ENCODE measurements around the gene PDE4B.

The PDE4B gene

DNA sequence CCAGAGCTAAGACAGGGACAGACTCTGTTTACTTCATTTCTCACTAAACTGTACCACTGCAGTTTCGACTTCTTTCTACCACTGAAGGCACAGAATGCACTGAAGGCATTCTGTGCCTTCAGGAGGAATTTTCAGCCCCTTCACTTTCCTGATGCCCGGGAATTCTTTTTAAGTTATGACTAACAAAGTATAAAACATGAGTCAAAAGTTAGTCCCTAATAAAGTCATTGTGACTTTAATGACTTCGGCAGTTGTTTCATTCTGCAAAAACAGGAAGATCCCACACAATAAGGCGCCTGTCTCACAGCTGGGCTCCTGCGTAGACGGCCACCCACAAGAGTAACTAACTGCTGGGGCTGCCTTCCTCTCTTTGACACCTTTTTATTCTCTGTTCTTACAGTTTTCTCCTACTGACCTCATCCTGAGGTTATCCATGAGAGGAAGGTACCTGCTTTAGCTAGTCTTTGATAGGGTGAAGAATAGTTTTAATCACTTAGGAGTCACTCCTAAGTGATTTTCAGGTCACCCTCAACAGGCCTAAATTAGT is 557.4 kb downstream of the PDE4B start:
- DNase-seq, result no peak

DNA sequence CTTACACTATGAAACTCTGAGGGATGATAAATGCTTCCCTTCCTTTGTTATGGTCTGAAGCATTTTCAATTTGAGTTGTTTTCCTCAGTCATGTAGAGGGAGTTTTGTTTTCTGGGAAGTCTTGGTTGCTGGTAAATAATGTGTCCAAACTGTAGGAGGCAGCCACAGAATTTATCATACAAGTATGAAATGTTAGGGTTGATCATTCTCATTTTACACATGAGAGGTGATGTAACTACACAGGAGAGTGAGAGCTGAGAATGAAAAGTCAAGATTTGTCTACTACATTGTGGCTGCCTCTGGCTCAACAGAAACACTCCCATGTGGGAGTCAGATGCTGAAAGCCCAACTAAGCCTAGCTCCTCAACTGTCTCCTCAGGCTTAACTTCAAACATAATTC is 558.8 kb downstream of the PDE4B start:
- DNase-seq, result no peak

DNA sequence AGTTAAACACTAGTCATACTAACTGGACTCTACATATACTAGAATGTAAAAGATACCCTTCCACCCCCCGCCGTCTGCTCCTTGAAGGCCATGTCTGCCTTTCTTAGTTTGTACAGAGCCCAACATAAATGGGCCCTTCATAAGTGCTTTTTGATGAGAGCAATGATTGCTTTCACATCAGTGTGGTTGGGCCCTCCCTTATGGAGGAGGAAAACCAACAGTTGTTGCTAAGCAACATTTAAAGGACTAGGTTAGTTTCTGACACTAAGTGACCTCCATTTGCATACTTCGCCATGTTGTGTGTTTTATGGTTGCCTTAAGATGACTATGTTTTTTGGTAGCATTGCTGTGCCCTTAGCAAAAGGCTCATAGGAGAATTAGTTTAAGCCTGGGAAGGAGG is 559.2 kb downstream of the PDE4B start:
- DNase-seq, result no peak

DNA sequence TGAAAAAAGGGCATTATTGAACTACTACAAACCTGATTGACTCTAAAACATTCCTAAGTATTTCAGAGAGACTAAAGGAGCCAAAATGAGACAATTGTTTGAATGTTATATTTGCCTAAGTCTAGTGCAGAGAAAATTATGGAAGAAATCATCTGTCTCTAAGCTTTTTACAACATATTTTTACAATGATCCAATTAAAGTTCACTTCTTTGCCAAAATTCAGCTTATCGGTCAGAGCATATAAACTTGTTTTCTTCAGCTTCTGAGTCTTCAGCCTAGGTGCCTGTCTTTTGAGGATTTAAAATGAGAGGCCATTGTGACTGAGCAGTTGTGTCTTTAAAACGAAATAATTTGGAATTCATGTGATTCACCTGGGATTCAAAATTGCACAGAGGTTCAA is 560.1 kb downstream of the PDE4B start:
- no peak for DNase-seq

DNA sequence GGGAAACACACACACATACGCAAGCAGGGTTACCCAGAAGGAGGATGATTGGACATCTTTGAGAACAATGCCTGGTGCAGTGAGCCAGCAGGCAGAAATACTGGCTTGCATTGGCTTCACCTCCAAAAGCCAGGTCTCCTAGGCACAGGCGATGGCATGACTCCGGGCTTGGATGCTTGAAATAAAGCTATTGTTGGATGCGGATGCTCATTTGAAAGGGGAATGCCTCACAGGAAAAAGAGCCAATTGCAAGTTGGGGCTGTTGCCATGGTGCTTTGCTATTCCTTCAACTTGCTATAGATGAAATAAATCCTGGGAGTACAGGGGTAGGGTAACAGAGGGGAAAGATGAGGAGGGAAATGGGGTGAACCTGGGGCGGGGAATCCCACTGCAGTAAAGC is 560.6 kb downstream of the PDE4B start:
- DNase-seq, result no peak

DNA sequence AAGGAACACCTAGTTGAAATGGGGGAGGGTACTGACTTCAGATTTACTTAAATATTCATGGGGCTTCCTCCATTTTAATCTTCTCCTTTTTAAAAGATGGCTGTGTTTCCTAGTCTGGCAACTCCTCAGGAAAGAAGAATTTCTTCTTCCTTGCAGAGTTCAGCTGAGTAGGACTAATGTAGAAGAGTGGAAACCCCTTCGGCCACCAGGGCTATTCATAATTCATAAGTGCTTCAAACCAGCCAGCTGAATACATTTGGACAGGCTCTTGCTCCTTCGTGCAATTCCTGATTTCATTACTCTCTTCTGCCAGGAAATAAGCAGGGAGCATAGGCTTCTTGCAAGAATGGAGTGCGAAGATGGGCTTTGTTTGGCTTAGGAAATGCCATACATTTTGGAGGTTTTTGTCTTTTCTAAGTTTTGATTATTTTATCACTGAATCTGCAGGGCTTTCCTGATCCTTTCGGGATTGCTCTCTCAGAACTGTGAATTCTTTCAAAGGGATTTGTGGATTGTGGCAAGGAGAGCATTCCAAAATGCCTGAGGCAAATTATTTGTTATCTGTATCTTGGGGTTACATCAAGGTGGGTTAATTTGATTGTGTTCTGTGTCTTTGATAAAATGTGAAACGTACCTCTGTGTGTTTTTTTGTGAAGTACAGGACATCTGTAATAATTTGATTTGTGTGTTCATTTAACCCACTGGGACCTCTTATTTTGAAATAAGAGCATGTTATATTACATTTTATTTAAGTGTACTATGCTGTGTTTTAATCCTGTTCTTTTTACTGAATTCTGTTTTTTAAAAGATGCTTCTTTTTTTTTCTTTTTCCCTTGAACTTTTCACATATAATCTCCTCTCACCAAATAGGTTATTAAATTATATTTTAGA is 561.9 kb downstream of the PDE4B start:
- no peak for DNase-seq

DNA sequence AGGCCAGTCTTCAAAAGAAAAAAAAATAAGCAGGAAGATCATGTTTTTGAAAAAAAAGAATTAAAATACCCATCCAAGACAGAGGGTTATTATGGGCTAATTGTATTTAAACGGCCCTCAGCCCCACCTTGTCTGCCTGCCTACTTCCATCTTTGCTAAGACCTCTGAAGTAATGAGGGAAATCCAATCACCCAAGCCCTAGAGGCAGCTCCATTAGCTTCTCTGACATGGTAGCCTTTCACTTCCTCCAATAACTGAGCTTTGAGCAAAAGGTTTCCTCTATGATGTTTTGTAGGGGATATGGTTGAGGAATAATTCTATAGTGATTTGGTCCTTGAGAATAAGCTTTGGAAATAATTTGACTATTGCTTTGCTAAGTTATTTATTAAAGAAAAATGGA is 563.1 kb downstream of the PDE4B start:
- no peak for DNase-seq

DNA sequence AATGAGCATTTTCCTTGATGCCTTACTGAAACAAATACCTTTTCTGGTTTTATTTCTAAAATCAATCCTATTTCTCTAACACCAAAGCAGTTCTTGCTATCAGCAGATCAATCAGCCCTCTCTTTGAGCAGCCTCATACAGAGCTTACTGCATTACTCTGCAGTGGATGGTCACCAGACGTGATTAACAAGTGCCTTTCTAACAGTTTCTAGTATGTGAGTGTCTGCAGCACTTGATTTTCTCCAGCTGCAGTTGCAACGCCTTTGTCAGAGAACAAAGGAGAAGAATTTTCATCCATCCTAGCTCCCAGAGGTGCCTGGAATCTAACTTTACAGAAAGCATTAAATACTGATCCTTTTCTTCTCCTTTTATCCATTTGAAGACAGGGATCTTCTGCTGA is 563.9 kb downstream of the PDE4B start:
- no peak for DNase-seq

DNA sequence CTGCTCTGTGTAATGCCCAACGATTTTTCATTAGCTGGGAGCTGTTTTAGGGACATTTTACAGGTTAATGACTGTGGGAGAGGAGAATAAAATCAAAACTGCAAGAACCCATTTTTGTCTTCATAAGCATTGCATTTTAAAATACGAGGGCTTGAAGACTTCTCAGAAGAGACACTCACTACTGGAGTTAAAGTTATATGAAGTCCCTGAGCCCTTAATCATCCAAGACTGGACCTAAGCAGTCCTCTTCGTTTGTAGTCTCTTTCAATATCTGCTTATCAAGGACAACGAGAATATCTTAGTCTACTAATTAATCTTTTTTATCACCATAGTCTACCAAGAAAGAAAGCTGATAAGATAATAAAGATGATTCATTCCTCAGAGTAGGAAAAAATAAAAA is 564.3 kb downstream of the PDE4B start:
- DNase-seq, result no peak

DNA sequence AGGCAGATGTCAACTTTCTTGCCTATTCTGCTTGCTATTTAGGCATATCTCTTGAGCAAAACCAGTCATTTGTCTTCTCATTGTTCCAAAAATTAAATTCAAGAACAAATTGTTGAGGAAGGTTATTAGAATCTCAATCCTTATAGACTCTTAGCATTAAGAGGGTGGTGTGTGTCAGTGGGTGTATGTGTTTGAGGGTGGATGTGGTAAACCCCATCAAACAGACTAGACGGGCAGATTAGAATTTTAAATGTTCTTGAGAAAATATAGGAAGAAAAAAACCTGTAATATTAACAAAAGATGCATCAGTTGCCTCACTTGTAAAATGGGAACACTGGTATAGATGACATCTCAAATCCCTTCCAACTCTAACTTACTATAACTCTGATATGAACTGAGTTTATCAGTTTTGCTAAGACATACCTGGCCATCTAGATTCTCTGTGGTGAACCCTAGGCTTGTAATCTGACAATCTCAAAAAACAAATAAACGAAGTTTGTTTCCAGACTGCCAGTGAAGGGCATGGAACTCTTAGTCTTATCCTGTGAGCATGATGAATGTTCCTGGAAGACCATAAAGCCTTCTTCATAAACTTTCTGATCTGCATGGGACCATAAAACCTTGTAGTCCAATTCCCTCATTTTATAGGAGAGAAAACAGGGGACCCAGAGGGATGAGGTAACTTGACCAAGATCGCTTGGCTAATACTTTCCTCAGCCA is 564.9 kb downstream of the PDE4B start:
- DNase-seq, result no peak

DNA sequence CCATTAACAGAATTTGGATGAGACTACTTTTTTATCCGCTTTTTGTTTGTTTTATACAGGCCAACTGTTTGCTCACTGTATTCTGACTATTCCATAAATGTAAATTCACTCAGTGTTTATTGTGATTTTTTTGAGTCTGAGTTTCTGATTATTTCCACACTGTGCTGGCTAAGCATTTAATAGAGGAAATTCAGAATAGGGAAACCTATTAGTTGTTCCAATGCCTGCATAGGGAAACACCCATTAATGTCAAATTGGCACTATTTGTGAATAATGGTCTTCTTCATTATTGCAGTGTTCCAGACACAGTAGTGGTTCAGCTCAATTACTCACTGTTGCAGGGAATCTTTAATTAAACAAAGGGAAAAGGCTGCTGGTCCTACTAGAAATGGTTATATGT is 566.6 kb downstream of the PDE4B start:
- DNase-seq, result no peak

DNA sequence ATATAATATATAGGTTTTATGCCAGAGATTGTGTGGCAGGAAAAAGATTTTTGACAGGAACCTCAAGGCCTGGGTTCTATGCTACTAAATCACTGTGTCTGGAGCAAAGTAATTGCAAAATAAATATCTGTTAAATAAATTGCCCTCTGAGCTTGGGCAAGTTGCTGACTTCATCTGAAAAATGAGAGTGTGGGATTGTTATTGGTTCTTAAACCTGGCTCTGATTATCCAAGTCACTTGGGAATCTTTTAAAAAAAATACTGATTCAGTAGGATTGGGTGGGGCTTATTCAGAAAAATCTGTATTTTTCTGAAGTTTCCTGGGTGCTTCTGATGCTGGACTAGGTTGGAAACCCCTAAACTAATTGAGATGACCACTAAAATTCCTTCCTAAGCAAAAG is 567.1 kb downstream of the PDE4B start:
- no peak for DNase-seq

DNA sequence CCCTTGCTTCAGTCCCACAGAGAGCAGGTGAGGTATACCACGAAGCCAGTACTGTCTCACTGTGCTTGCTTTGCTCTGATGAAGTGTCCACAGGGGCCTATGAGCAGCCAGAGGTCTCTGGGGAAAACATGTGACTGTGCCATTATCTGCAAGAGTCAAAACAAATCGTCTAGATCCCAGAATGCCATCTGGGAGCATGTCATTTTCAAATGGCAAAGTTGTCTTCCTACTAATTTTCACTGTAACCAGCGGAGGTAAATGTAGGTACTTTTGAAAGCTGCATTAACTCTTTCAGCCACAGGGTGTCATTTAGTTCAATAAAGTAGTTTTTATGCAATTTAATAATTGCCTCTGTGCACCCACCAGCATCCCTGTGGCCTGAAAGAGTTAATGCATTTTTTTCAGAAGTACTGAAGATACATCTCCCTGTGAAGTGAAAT is 567.6 kb downstream of the PDE4B start:
- no peak for DNase-seq

DNA sequence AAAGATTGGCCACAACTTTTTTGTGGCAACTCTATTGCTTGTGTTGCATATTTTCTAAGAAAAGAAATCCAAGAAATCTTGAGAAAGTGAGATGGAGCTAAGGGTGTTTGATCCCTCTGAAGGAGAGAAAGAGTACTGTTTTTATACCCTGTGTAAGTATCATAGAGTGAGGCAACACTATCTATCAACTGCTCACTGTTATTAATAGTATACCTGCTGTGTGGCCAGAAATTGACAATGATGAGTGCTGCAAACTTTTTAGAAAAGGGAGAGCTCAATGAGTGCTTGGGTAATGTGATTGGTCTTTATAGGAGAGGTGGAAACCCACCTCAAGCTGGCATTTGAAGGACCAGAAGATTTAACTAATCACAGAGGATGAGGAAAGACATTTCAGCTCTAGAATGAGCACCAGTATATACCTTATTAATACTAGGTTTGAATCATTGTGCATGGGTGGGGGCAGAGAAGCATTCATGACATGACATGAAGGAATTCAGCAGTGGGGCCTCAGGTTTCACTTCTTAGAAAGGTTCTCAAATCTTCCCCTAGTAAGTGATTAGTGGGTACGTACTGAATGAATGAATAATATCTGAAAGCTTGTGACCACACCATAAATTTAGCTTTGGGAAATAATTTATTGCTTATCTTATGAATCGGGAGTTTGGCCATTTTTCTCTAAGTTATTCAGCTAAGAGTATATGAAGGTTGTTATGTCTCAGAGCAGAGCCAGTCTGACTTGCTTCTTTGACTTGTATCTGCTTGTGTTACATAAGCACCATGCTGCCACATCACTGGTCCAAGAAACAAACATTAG is 572.1 kb downstream of the PDE4B start:
- no peak for DNase-seq

DNA sequence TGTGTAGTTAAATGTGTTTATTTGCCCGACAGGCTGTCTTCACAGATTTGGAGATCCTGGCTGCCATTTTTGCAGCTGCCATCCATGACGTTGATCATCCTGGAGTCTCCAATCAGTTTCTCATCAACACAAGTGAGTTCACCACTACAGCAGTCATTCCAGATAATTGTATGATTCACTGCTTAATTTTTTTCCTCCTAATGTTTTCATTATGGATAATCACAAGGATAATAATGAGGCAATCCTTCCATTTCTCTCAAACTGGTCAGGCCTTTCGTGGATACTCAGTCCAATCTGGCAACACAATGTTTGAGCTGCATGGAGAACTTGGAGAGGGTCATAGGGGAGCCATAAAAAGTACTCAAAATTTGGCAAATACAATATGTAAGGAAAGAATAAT is 572.9 kb downstream of the PDE4B start:
- no peak for DNase-seq

DNA sequence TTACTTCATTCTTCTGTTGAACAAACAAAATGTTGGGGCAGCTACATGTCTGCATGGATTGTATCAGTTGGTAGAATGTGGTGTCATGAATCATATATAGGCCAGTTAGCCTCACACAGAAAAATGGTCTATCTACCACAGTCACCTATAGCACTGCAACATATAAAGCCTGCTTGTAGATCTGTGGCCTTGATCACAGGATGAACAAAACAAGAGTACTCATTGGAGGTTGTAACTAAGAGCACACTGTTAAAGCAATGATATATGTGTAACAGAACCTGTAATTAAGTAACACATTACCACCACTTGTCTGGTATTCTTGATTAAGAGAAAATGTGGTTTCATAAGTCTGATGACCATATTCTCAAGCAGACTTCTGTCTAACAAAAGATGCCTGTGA is 573.9 kb downstream of the PDE4B start:
- no peak for DNase-seq

DNA sequence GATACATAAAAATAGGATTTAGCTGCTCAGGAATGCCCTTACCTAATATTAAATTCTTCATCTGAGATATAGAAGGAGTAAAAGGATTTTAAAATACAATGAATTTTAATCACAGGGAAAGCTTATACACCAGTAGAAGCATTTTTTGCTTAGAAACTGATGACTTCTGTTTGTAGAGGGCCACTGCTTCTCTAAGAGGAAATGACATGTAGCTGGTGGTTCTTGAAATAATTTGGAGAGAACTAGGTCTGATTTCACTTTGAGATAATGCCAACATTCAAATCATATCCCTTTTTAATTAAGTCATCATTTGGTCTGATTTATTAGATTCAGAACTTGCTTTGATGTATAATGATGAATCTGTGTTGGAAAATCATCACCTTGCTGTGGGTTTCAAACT is 574.7 kb downstream of the PDE4B start:
- DNase-seq, result no peak

DNA sequence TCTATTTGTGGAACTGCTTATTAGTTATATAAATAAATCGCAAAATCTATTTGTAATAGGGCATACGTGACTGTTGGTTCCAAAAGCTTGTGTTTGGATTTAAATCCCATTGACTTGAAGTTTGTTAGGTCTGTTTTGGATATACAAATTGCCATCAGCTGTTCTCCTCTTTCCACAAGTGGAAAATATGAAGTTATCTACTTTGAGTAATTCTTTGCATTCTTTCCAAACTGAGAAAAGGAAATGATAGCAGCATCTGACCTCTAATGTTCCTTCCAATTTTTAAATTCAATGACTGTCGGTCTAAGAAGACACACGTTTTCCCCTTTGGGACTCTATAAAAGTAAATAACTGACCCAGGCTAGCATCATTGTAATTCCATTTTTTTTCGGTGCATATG is 575.6 kb downstream of the PDE4B start:
- no peak for DNase-seq

DNA sequence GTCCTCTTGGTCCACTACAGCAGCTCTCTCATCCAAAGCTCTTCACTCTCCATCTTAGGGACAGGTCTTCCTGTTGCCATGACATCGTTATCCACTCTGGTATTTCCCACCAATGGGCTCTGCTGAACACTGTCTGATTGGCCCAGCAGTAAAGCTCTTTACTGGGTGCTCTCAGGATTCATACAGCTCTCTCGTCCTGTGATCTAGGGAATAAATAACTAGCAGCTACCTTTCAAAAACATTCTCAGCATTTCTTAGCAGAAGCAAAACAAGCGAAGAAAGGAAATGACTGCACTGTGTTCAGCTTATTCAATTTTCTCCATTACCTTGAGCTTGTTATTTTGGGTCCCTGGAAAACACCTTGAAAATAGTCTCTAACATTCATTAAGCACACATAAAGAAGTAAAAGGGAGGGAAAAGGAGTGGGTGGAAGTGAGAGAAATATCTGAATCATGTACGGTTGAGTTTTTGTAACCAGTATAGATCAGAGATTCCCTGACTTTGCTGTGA is 577.8 kb downstream of the PDE4B start:
- no peak for DNase-seq

DNA sequence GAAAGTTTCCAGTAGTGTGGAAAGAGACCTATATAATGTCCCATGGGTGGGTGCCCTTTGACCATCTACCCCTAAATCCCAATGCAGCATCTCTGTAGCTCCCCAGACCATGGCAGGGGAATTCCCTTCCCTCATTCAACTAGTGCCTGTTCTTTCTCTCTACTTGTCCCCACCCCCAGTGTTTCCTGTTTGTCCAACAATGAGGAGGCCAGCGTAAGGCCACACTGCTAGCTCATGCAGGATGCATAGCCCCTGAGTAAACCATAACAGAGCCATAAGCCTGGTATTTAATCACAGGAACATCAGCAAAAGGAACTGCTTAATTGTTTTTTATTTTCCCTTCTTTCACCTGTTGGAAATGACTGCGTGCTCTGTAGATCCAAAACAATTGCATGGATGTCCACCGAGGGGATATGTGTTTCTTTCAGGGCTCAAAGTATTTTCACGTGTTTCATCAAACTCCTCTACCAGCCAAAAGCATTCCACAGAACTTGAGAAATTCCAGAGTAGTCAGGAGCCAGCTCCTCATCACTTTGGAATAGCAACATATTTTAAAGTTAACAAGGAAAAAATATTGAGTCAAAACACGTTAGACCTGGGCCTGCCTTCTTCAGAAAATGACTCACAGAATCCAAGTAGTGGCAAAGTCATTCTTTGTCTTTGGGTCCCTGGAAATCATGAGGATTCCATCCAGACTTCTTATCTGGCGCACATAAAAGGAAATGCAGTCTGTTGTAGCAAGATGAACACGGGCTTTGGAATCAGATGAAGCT is 578.7 kb downstream of the PDE4B start:
- DNase-seq, result no peak

DNA sequence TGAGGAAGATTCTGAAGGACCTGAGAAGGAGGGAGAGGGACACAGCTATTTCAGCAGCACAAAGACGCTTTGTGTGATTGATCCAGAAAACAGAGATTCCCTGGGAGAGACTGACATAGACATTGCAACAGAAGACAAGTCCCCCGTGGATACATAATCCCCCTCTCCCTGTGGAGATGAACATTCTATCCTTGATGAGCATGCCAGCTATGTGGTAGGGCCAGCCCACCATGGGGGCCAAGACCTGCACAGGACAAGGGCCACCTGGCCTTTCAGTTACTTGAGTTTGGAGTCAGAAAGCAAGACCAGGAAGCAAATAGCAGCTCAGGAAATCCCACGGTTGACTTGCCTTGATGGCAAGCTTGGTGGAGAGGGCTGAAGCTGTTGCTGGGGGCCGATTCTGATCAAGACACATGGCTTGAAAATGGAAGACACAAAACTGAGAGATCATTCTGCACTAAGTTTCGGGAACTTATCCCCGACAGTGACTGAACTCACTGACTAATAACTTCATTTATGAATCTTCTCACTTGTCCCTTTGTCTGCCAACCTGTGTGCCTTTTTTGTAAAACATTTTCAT is 579.9 kb downstream of the PDE4B start:
- DNase-seq, result no peak

DNA sequence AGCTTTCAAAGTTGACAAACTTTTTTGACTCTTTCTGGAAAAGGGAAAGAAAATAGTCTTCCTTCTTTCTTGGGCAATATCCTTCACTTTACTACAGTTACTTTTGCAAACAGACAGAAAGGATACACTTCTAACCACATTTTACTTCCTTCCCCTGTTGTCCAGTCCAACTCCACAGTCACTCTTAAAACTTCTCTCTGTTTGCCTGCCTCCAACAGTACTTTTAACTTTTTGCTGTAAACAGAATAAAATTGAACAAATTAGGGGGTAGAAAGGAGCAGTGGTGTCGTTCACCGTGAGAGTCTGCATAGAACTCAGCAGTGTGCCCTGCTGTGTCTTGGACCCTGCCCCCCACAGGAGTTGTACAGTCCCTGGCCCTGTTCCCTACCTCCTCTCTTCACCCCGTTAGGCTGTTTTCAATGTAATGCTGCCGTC is 580.5 kb downstream of the PDE4B start:
- DNase-seq, result no peak
